Gastroesophageal sphincter (tissue), 3 donors: Measurements from ENCODE around the gene GIGYF1.

Experiments
- POLR2A ChIP-seq, 2 donors: fragments of 450-650 bp; IDR thresholded peaks; one replicate each; pipeline ENCODE4 v1.6.1; 2017; ENCODE audit warnings: antibody characterized with exemption in 2 of 2, mild to moderate bottlenecking in 2 of 2, moderate library complexity in 1 of 2
- POLR2AphosphoS5 ChIP-seq: sonication (generic); formaldehyde crosslinking; IDR thresholded peaks from one replicate; pipeline ENCODE4 v1.6.1; 2017; ENCODE audit warnings: antibody characterized with exemption
- TF ChIP-seq, protein P1 (sequence below), 4 experiments: fragments of 200-600 bp in 2 of 4; fragments of 450-650 bp in 2 of 4; sonication (generic) in 1 of 4; IDR thresholded peaks; one replicate each; pipeline ENCODE4 v1.5.1; 2017 to 2019; ENCODE audit warnings: antibody characterized with exemption in 4 of 4, mild to moderate bottlenecking in 2 of 4, moderate library complexity in 2 of 4

GRCh38 chr7:100691676-100692577 lies 2.1 kb downstream of the GIGYF1 start:
- TF ChIP-seq, protein P1, sequence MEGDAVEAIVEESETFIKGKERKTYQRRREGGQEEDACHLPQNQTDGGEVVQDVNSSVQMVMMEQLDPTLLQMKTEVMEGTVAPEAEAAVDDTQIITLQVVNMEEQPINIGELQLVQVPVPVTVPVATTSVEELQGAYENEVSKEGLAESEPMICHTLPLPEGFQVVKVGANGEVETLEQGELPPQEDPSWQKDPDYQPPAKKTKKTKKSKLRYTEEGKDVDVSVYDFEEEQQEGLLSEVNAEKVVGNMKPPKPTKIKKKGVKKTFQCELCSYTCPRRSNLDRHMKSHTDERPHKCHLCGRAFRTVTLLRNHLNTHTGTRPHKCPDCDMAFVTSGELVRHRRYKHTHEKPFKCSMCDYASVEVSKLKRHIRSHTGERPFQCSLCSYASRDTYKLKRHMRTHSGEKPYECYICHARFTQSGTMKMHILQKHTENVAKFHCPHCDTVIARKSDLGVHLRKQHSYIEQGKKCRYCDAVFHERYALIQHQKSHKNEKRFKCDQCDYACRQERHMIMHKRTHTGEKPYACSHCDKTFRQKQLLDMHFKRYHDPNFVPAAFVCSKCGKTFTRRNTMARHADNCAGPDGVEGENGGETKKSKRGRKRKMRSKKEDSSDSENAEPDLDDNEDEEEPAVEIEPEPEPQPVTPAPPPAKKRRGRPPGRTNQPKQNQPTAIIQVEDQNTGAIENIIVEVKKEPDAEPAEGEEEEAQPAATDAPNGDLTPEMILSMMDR (IDR thresholded peaks at IDR 0.05) = peak in 3 of 4 experiments; percentile 81 to 93 (median 84)
- TF ChIP-seq POLR2A (IDR thresholded peaks at IDR 0.05) = no peak
- no peak for TF ChIP-seq POLR2AphosphoS5
